Hepatocyte (in vitro differentiated cells): ENCODE results near the gene EFNB3. TPM values are rescaled to one million over a fixed set of nuclear protein-coding genes. Genes with fewer than 3 reads are reported as not detected.

ENCODE experiments used
- DNase-seq: peaks from one replicate; pipeline ENCODE4 v3.0.0-alpha.2; 2016; ENCODE audit warnings: low spot score
- H2AFZ ChIP-seq: fragments of 200-600 bp; sonication (generic); 2 replicates; pipeline ENCODE4 v1.6.0; 2016; ENCODE audit warnings: antibody characterized with exemption, mild to moderate bottlenecking
- H3K27ac ChIP-seq: fragments of 200-600 bp; sonication (generic); 2 replicates; pipeline ENCODE4 v1.5.1; 2016; ENCODE audit warnings: mild to moderate bottlenecking
- H3K27me3 ChIP-seq: fragments of 200-600 bp; sonication (generic); 2 replicates; pipeline ENCODE4 v1.6.1; 2016
- H3K36me3 ChIP-seq: fragments of 200-600 bp; sonication (generic); replicated peaks from 2 replicates; pipeline ENCODE4 v1.5.1; 2016; ENCODE audit warnings: low read depth; ENCODE audit not compliant: insufficient read depth
- H3K4me1 ChIP-seq: fragments of 200-600 bp; sonication (generic); 2 replicates; pipeline ENCODE4 v1.5.1; 2016; ENCODE audit warnings: mild to moderate bottlenecking, moderate library complexity; ENCODE audit not compliant: insufficient read depth
- H3K4me2 ChIP-seq: fragments of 200-600 bp; sonication (generic); 2 replicates; pipeline ENCODE4 v1.6.0; 2016
- H3K4me3 ChIP-seq: fragments of 200-600 bp; sonication (generic); 2 replicates; pipeline ENCODE4 v1.5.1; 2016; ENCODE audit warnings: mild to moderate bottlenecking
- H3K79me2 ChIP-seq: fragments of 200-600 bp; sonication (generic); 2 replicates; pipeline ENCODE4 v1.6.0; 2017; ENCODE audit warnings: mild to moderate bottlenecking
- H3K9me2 ChIP-seq: fragments of 200-600 bp; sonication (generic); replicated peaks from 2 replicates; pipeline ENCODE4 v1.6.0; 2017; ENCODE audit warnings: mild to moderate bottlenecking; ENCODE audit not compliant: insufficient read depth
- H3K9me3 ChIP-seq: fragments of 200-600 bp; sonication (generic); 2 replicates; pipeline ENCODE4 v1.5.1; 2016; ENCODE audit warnings: low read depth, mild to moderate bottlenecking
- H4K20me1 ChIP-seq: fragments of 200-600 bp; sonication (generic); 2 replicates; pipeline ENCODE4 v1.6.0; 2016; ENCODE audit warnings: mild to moderate bottlenecking; ENCODE audit not compliant: insufficient read depth, poor library complexity, severe bottlenecking
- EZH2 ChIP-seq: fragments of 200-600 bp; sonication (generic); IDR thresholded peaks from 2 replicates; pipeline ENCODE4 v1.6.1; 2016; ENCODE audit warnings: antibody characterized with exemption, mild to moderate bottlenecking, borderline replicate concordance
- EZH2phosphoT487 ChIP-seq: fragments of 200-600 bp; sonication (generic); IDR thresholded peaks from one replicate; pipeline ENCODE4 v1.6.1; 2018; ENCODE audit warnings: antibody characterized with exemption, mild to moderate bottlenecking, low read depth, moderate library complexity; ENCODE audit not compliant: unreplicated experiment, severe bottlenecking
- WGBS: methylation state at CpG from one replicate; pipeline ENCODE4 v1.1.6; 2016; ENCODE audit warnings: low lambda C conversion rate; ENCODE audit errors: missing lambda C conversion rate; 5-methylcytosine and 5-hydroxymethylcytosine counted together
- polyA plus RNA-seq: library from polyadenylated mRNA; unstranded; fragments of >200 nt; fragmentation: Nextera tagmentation; extraction: Ambion mirVana; gene quantifications from 2 replicates; pipeline ENCODE4 v1.2.1, GENCODE V29; 2016
- total RNA-seq: library from RNA; depleted of rRNA; stranded (reverse); fragments of >200 nt; gene quantifications from 2 replicates; pipeline ENCODE4 v1.2.3, GENCODE V29; 2014
- TF ChIP-seq, protein P1 (sequence below): fragments of 200-600 bp; sonication (generic); IDR thresholded peaks from 2 replicates; pipeline ENCODE4 v1.5.1; 2016; ENCODE audit warnings: antibody characterized with exemption, mild to moderate bottlenecking; ENCODE audit not compliant: poor library complexity

EFNB3 gene
- total and polyA plus RNA-seq, 2 experiments from 2014 or later = 8.6 to 10.6 TPM

DNA sequence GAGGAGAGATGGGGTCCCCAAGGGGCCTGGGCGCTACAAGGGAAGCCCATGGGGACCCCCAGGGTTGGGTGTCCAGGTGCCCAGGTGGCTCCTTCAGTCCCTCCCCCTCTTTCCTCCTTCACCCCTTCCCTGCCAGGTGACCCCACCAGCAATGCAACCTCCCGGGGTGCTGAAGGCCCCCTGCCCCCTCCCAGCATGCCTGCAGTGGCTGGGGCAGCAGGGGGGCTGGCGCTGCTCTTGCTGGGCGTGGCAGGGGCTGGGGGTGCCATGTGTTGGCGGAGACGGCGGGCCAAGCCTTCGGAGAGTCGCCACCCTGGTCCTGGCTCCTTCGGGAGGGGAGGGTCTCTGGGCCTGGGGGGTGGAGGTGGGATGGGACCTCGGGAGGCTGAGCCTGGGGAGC lies 4.0 kb downstream of the EFNB3 start:
- no peak for DNase-seq
- Histone ChIP-seq H3K9me2 (no peaks in the 10 kb centered on the region), H3K79me2 (peaks cover 6% of the 10 kb centered on the region), H3K27ac (no peak overlapping the region), H3K4me3 (no peak overlapping the region), H3K4me1 (peaks cover 17% of the 10 kb centered on the region), H2AFZ (no peak overlapping the region), H3K4me2 (no peak overlapping the region), H4K20me1 (no peaks in the 10 kb centered on the region), H3K27me3 (peaks cover 31% of the 10 kb centered on the region), H3K36me3 (no peaks in the 10 kb centered on the region), H3K9me3 (no peaks in the 10 kb centered on the region)
- 100% methylated on average over 2 of the region's 11 CpGs for WGBS
- TF ChIP-seq EZH2phosphoT487 = no peak
- TF ChIP-seq, protein P1, sequence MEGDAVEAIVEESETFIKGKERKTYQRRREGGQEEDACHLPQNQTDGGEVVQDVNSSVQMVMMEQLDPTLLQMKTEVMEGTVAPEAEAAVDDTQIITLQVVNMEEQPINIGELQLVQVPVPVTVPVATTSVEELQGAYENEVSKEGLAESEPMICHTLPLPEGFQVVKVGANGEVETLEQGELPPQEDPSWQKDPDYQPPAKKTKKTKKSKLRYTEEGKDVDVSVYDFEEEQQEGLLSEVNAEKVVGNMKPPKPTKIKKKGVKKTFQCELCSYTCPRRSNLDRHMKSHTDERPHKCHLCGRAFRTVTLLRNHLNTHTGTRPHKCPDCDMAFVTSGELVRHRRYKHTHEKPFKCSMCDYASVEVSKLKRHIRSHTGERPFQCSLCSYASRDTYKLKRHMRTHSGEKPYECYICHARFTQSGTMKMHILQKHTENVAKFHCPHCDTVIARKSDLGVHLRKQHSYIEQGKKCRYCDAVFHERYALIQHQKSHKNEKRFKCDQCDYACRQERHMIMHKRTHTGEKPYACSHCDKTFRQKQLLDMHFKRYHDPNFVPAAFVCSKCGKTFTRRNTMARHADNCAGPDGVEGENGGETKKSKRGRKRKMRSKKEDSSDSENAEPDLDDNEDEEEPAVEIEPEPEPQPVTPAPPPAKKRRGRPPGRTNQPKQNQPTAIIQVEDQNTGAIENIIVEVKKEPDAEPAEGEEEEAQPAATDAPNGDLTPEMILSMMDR = no peak
- no peak for TF ChIP-seq EZH2

DNA sequence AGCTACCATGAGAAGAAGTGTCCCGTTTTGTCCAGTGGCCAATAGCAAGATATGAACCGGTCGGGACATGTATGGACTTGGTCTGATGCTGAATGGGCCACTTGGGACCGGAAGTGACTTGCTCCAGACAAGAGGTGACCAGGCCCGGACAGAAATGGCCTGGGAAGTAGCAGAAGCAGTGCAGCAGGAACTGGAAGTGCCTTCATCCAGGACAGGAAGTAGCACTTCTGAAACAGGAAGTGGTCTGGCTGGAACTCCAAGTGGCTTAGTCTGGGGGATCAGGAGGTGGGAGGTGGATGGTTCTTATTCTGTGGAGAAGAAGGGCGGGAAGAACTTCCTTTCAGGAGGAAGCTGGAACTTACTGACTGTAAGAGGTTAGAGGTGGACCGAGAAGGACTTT lies 5.3 kb downstream of the EFNB3 start:
- TF ChIP-seq EZH2phosphoT487 = no peak
- no peak for TF ChIP-seq EZH2
- TF ChIP-seq, protein P1 = no peak
- WGBS = 86% methylated on average over 7 of the region's 7 CpGs
- Histone ChIP-seq H2AFZ (no peak overlapping the region), H3K4me3 (no peak overlapping the region), H3K27ac (no peak overlapping the region), H3K27me3 (peaks cover 31% of the 10 kb centered on the region), H3K9me3 (no peaks in the 10 kb centered on the region), H3K9me2 (no peaks in the 10 kb centered on the region), H4K20me1 (no peaks in the 10 kb centered on the region), H3K4me2 (no peak overlapping the region), H3K36me3 (no peaks in the 10 kb centered on the region), H3K4me1 (peaks cover 9% of the 10 kb centered on the region), H3K79me2 (peaks cover 6% of the 10 kb centered on the region)
- peak; percentile 1 for DNase-seq

DNA sequence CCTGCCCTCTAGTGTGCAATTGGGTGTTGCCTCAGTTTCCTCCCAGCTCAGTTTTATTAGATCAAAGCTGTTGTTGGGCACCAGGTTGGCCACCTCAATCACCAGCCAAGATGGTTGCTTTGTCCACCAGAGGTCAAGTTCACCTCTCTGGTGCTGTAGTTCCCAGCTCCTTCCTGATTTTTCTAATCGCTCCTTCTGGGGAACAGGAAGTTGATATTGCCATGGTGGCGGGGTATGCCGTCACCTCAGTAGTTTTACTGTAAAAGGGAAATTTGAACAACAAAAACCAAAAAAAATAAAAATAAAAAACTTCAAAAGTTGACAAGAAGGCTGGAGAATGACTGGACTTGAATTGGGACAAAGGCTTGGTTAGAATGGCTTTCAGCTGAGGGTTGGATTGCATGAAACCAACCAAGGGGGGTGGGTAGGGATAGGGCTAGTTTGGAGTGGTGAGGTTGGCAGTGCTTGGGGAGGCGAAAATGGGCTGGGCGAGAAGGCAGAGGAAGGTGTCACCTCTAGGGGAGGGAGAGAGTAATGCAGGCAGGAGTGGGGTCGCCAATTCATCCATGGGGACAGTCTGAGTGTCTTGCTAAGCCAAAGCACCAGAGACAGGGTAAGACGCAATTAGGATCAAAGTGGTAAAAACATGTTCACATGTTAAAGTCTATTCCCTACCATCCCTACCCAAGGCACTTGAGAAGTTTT lies 6.2 kb downstream of the EFNB3 start:
- Histone ChIP-seq H4K20me1 (no peaks in the 10 kb centered on the region), H3K9me3 (no peaks in the 10 kb centered on the region), H3K4me2 (no peak overlapping the region), H3K27ac (no peak overlapping the region), H3K4me1 (peaks cover 3% of the 10 kb centered on the region), H3K36me3 (no peaks in the 10 kb centered on the region), H2AFZ (no peak overlapping the region), H3K4me3 (no peak overlapping the region), H3K27me3 (peaks cover 25% of the 10 kb centered on the region), H3K9me2 (no peaks in the 10 kb centered on the region), H3K79me2 (peaks cover 2% of the 10 kb centered on the region)
- DNase-seq = peak; percentile 3
- no peak for TF ChIP-seq EZH2phosphoT487
- TF ChIP-seq, protein P1 = no peak
- TF ChIP-seq EZH2 = no peak
- WGBS = 83% methylated on average over 7 of the region's 7 CpGs
